Measurements from ENCODE around the gene PSMC2. TPM values are rescaled to one million over a fixed set of nuclear protein-coding genes. Genes with fewer than 3 reads are reported as not detected.

PSMC2 gene
- total and polyA plus RNA-seq, 4 donors, result 92.2 to 158 (median 97.1) TPM

- no peak for DNase-seq (ENCODE audit: low spot score)
- Histone ChIP-seq H3K9me3 (ENCODE audit: control insufficient read depth in 4 of 4, low read length in 3 of 4) (no peaks in the 10 kb centered on the region), H3K36me3 (ENCODE audit: control insufficient read depth in 4 of 4, insufficient read depth in 3 of 4, low read depth in 1 of 4, low read length in 3 of 4) (peaks cover 16 to 86% (median 79%) of the 10 kb centered on the region in 4 donors), H3K9ac (ENCODE audit: low read depth in 1 of 2, low read length in 2 of 2) (no peak overlapping the region), H3K4me3 (ENCODE audit: low read depth in 1 of 3, low read length in 3 of 3) (no peak overlapping the region), H3K27me3 (ENCODE audit: control insufficient read depth in 4 of 4, insufficient read depth in 4 of 4, low read length in 3 of 4) (no peaks in the 10 kb centered on the region), H3K27ac (ENCODE audit: low read depth in 1 of 2, low read length in 2 of 2) (no peak overlapping the region), H3K4me1 (ENCODE audit: control insufficient read depth in 4 of 4, insufficient read depth in 4 of 4, low read length in 3 of 4) (peaks cover 0 to 1% (median 0%) of the 10 kb centered on the region in 4 donors)
- TF ChIP-seq MAX (IDR thresholded peaks at IDR 0.05), result no peak
- TF ChIP-seq RAD21 (IDR thresholded peaks at IDR 0.05), result no peak
- no peak for TF ChIP-seq CTCF (IDR thresholded peaks at IDR 0.05; ENCODE audit: low read depth, low read length, missing input control)
- TF ChIP-seq TAF1 (conservative IDR thresholded peaks at IDR 0.05), result no peak
- no peak for TF ChIP-seq NR2F2 (IDR thresholded peaks at IDR 0.05)
- TF ChIP-seq JUND (IDR thresholded peaks at IDR 0.05), result no peak
- 87% methylated on average over 2 of the region's 2 CpGs for WGBS
Observed at GRCh38 chr7:103314852-103315251, 32.6 kb upstream of the PSMC2 start.

GRCh38 chr7:103316380-103316941 is 31.0 kb upstream of the PSMC2 start:
- H3K4me1 ChIP-seq (ENCODE audit: control insufficient read depth in 4 of 4, insufficient read depth in 4 of 4, low read length in 3 of 4), result peaks cover 0 to 1% (median 0%) of the 10 kb centered on the region in 4 donors
- no peaks in the 10 kb centered on the region for H3K9me3 ChIP-seq (ENCODE audit: control insufficient read depth in 4 of 4, low read length in 3 of 4)
- 97% methylated on average over 2 of the region's 2 CpGs for WGBS
- TF ChIP-seq RAD21 (IDR thresholded peaks at IDR 0.05) (no peak), SP1 (IDR thresholded peaks at IDR 0.05) (no peak), FOXA1 (IDR thresholded peaks at IDR 0.05) (no peak), HNF4A (conservative IDR thresholded peaks at IDR 0.05) (no peak), RXRA (IDR thresholded peaks at IDR 0.05) (no peak), HNF4G (IDR thresholded peaks at IDR 0.05) (no peak), YY1 (IDR thresholded peaks at IDR 0.05) (no peak), REST (IDR thresholded peaks at IDR 0.05) (no peak), GABPA (IDR thresholded peaks at IDR 0.05 in 1 of 2, conservative IDR thresholded peaks at IDR 0.05 in 1 of 2) (no peak), MAX (IDR thresholded peaks at IDR 0.05) (no peak), NR2F2 (IDR thresholded peaks at IDR 0.05) (no peak), ATF3 (IDR thresholded peaks at IDR 0.05) (no peak), CTCF (IDR thresholded peaks at IDR 0.05; ENCODE audit: low read depth, low read length, missing input control) (no peak), EGR1 (IDR thresholded peaks at IDR 0.05; ENCODE audit: low read depth in 2 of 2) (no peak), JUND (IDR thresholded peaks at IDR 0.05) (no peak), FOXA2 (IDR thresholded peaks at IDR 0.05) (no peak), TAF1 (conservative IDR thresholded peaks at IDR 0.05) (no peak), ZBTB33 (IDR thresholded peaks at IDR 0.05) (no peak)
- H3K27ac ChIP-seq (ENCODE audit: low read depth in 1 of 2, low read length in 2 of 2), result no peak overlapping the region
- no peaks in the 10 kb centered on the region for H3K27me3 ChIP-seq (ENCODE audit: control insufficient read depth in 4 of 4, insufficient read depth in 4 of 4, low read length in 3 of 4)
- no peak overlapping the region for H3K4me3 ChIP-seq (ENCODE audit: low read depth in 1 of 3, low read length in 3 of 3)
- no peak for DNase-seq (ENCODE audit: low spot score)
- H3K9ac ChIP-seq (ENCODE audit: low read depth in 1 of 2, low read length in 2 of 2), result no peak overlapping the region
- H3K36me3 ChIP-seq (ENCODE audit: control insufficient read depth in 4 of 4, insufficient read depth in 3 of 4, low read depth in 1 of 4, low read length in 3 of 4), result peaks cover 15 to 77% (median 70%) of the 10 kb centered on the region in 4 donors
